ENCODE results near the gene ITGB1. TPM values are rescaled to one million over a fixed set of nuclear protein-coding genes. Genes with fewer than 3 reads are reported as not detected.
"Not testable (repeated sequence)": the region's sequence is repeated elsewhere in the genome, so short reads cannot be mapped to it uniquely, and the experiment has no call there.

ITGB1 gene
- total and polyA plus RNA-seq, 9 donors: 207 to 517 (median 276) TPM

DNA sequence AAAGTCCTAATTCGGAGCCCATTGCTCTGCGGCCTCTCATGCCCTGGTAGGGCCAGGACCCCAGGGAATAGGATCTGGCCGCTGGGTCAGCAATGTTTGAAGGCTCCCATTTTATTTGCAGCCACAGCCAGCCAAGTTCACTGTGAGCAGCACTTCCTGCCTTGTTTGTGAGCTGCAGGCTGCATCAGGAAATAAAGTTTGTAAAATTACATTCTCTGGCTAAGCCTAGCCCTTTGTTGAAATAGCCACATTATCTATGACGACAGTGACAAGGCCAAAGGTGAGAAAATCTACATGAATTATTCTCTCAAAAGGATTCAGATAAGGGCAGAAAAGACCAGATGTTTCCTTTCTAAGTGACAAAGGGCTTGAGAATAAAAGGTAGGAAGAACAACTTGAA, 23.7 kb upstream of the ITGB1 start:
- TF ChIP-seq EP300 (IDR thresholded peaks at IDR 0.05): no peak
- TF ChIP-seq, protein P1, sequence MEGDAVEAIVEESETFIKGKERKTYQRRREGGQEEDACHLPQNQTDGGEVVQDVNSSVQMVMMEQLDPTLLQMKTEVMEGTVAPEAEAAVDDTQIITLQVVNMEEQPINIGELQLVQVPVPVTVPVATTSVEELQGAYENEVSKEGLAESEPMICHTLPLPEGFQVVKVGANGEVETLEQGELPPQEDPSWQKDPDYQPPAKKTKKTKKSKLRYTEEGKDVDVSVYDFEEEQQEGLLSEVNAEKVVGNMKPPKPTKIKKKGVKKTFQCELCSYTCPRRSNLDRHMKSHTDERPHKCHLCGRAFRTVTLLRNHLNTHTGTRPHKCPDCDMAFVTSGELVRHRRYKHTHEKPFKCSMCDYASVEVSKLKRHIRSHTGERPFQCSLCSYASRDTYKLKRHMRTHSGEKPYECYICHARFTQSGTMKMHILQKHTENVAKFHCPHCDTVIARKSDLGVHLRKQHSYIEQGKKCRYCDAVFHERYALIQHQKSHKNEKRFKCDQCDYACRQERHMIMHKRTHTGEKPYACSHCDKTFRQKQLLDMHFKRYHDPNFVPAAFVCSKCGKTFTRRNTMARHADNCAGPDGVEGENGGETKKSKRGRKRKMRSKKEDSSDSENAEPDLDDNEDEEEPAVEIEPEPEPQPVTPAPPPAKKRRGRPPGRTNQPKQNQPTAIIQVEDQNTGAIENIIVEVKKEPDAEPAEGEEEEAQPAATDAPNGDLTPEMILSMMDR (IDR thresholded peaks at IDR 0.05): no peak
- no peak for TF ChIP-seq POLR2A (IDR thresholded peaks at IDR 0.05)

DNA sequence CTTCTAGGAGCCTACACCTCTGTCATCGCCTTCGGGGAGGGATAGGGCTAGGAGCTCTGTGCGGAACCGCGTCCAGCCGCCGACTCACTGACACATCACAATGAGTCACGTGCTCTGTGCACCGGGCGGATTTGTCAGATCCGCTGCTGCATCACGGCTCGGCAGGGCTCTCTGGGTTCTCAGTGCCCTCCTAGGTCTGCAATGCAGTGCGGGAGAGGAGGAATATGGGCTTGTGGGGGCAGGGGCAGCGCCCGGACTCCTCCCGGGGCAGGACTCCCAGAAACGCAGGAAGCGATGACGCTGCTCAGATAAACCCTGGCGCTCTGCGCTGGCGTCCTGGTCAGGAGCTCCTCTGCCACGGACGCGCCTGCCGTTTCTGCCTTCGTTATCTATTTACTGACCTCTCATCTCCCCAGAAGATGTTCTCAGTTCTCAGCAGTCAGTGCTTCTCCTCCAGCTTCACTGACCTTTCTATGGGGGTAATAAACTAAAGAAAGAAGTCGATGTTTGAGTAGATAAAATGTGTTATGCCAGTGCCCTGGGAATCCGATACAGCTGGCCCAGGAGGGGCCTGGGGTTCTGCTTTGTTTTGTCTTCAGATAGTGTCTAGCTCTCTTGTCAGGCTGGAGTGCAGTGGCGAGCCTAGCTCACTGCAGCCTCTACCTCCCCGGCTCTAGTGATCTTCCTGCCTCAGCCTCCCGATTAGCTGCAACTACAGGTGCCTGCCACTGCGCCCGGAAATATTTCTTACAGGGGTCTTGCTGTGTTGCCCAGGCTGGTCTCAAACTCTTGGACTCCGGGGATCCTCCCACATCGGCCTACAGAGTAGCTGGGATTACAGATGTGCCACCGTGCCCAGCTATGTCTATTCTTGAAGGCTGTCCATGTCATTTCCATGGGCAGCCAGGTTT, 22.8 kb upstream of the ITGB1 start:
- TF ChIP-seq EP300 (IDR thresholded peaks at IDR 0.05) (no peak), POLR2A (IDR thresholded peaks at IDR 0.05) (no peak)
- TF ChIP-seq, protein P1 (IDR thresholded peaks at IDR 0.05): no peak
- 11 to 15% (median 13%) methylated on average over 38 of the region's 38 CpGs for WGBS, 3 donors
- peak; percentile 77 to 86 (median 81) for DNase-seq
- H3K36me3 ChIP-seq: no peaks in the 10 kb centered on the region
- H3K4me1 ChIP-seq (ENCODE audit: insufficient read depth): peaks cover 4% of the 10 kb centered on the region
- peak overlapping the region; percentile 49 for H3K4me3 ChIP-seq
- H3K27me3 ChIP-seq: no peaks in the 10 kb centered on the region
- intact Hi-C loops (cut with DNase I): no loop called here
- H3K9me3 ChIP-seq: no peaks in the 10 kb centered on the region
- peak overlapping the region in 1 of 2 donors; percentile 55 for H3K27ac ChIP-seq

More for the DNA sequence above, 23.7 kb upstream of the ITGB1 start:
- no peaks in the 10 kb centered on the region for H3K27me3 ChIP-seq
- WGBS, 3 donors: 38 to 67% (median 49%) methylated on average over 4 of the region's 4 CpGs
- H3K36me3 ChIP-seq: no peaks in the 10 kb centered on the region
- peak overlapping the region in 1 of 2 donors; percentile 55 for H3K27ac ChIP-seq
- H3K4me3 ChIP-seq: no peak overlapping the region
- peaks cover 4% of the 10 kb centered on the region for H3K4me1 ChIP-seq (ENCODE audit: insufficient read depth)
- H3K9me3 ChIP-seq: no peaks in the 10 kb centered on the region
- DNase-seq: peak in 1 of 5 donors; percentile 29
- intact Hi-C loops (cut with DNase I): no loop called here

DNA sequence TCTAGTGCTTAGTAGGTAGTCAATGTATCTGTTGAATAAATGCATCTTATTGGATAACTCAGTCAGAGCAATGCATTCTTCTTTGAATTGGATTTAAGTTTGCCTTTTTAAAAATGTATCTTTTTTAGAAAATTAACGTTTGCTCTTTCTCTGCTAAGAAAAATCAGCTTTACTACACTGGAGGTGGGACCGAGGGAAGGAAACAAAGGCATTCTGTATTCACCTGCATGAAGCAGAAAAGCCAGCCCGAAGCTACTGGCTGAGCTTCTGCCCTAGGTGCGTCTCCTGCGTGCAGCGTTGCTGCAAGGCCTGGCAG, 22.2 kb upstream of the ITGB1 start:
- H3K4me3 ChIP-seq: peak overlapping the region; percentile 49
- intact Hi-C loops (cut with DNase I): no loop called here
- peak overlapping the region in 1 of 2 donors; percentile 55 for H3K27ac ChIP-seq
- H3K4me1 ChIP-seq (ENCODE audit: insufficient read depth): peaks cover 4% of the 10 kb centered on the region
- H3K9me3 ChIP-seq: no peaks in the 10 kb centered on the region
- no peaks in the 10 kb centered on the region for H3K36me3 ChIP-seq
- H3K27me3 ChIP-seq: no peaks in the 10 kb centered on the region
- no peak for TF ChIP-seq EP300 (IDR thresholded peaks at IDR 0.05)
- TF ChIP-seq, protein P1 (IDR thresholded peaks at IDR 0.05): no peak
- TF ChIP-seq POLR2A (IDR thresholded peaks at IDR 0.05): no peak
- WGBS, 3 donors: 1 to 4% (median 3%) methylated on average over 6 of the region's 6 CpGs
- DNase-seq: no peak

DNA sequence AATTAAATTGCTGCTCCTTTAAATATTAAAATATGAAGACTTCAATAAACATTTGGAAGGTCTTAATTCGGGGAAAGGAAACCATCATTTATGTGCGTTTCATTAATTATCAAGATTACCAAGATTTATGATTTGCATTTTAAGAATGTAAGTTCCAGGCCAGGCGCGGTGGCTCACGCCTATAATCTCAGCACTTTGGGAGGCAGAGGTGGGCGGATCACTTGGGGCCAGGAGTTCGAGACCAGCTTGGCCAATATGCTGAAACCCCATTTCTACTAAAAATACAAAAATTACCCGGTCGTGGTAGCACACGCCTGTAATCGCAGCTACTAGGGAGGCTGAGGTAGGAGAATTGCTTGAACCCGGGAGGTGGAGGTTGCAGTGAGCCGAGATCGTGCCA, 21.7 kb upstream of the ITGB1 start:
- 81 to 90% (median 82%) methylated on average over 14 of the region's 14 CpGs for WGBS, 3 donors
- intact Hi-C loops (cut with DNase I): not testable (repeated sequence)

DNA sequence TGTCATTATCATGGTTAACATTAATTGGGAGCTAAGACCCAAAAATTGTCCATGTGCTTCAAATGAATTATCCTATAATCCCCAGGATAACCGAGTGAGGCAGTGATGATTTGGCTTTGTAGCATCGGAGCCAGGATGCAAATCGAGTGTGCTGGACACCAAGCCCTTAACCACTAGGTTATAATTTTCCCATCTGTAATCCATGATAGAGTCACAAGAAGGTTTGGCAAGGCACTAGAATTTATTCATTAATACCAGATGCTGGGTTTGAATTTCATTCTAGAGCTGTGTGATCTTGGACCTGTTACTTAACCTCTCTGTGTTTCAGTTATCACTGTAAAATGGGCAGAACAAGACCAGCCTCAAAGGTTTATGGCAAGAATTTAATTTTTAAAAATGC, 21.0 kb upstream of the ITGB1 start:
- no peak for DNase-seq
- H3K4me3 ChIP-seq: no peak overlapping the region
- peaks cover 4% of the 10 kb centered on the region for H3K4me1 ChIP-seq (ENCODE audit: insufficient read depth)
- TF ChIP-seq EP300 (IDR thresholded peaks at IDR 0.05): no peak
- TF ChIP-seq POLR2A (IDR thresholded peaks at IDR 0.05): no peak
- TF ChIP-seq, protein P1 (IDR thresholded peaks at IDR 0.05): no peak
- H3K27me3 ChIP-seq: no peaks in the 10 kb centered on the region
- no peak overlapping the region for H3K27ac ChIP-seq
- WGBS, 3 donors: 90 to 93% (median 90%) methylated on average over 3 of the region's 3 CpGs
- no peaks in the 10 kb centered on the region for H3K36me3 ChIP-seq
- H3K9me3 ChIP-seq: no peaks in the 10 kb centered on the region
- intact Hi-C loops (cut with DNase I): no loop called here

More for the DNA sequence above, 21.7 kb upstream of the ITGB1 start:
- not testable (repeated sequence) for H3K4me1 ChIP-seq (ENCODE audit: insufficient read depth); H3K9me3 ChIP-seq; H3K27me3 ChIP-seq; DNase-seq; H3K27ac ChIP-seq; H3K4me3 ChIP-seq; H3K36me3 ChIP-seq

DNA sequence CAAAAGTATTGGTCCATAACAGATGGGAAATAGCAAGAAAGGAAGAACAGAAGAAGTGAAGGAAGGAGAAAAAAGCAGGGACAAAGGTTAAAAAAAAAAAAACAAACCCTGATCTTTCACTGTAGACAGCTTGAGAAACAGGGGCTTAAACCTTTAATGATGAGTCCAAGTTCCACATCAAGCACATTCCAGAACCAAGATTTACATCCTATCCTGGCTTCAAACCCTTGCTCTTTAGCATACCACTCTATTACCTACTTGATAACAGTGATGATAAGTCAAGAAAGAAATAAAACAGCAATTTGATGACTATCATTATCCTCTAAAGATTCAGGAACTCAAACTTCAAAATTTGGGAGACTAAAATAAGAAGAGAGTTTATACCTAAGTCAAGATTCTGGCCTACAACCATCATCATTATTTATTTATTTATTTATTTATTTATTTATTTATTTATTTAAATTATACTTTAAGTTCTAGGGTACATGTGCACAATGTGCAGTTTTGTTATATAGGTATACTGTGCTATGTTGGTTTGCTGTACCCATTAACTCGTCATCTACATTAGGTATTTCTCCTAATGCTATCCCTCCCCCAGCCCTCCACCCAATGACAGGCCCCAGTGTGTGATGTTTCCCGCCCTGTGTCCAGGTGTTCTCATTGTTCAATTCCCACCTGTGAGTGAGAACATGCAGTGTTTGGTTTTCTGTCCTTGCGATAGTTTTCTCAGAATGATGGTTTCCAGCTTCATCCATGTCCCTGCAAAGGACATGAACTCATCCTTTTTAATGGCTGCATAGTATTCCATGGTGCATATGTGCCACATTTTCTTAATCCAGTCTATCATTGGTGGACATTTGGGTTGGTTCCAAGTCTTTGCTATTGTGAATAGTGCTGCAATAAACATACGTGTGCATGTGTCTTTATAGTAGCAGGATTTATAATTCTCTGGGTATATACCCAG, 20.1 kb upstream of the ITGB1 start:
- not testable (repeated sequence) for H3K27ac ChIP-seq; H3K4me1 ChIP-seq (ENCODE audit: insufficient read depth)

More for the DNA sequence above, 20.1 kb upstream of the ITGB1 start:
- 85 to 96% (median 94%) methylated on average over 4 of the region's 4 CpGs for WGBS, 3 donors
- H3K4me3 ChIP-seq; H3K27me3 ChIP-seq; intact Hi-C loops (cut with DNase I); H3K36me3 ChIP-seq; DNase-seq; H3K9me3 ChIP-seq: not testable (repeated sequence)
